HG02588 (cell line): Measurements from ENCODE around the gene GDA.

Experiments
- ATAC-seq: cut with Tn5 transposase; IDR thresholded peaks from one replicate; pipeline ENCODE4 v1.9.1; 2021; ENCODE audit warnings: mild to moderate bottlenecking, moderate library complexity; ENCODE audit not compliant: unreplicated experiment

Gene GDA

GRCh38 chr9:72149231-72149975 lies at the start of gene GDA:
GDA (plus strand) TSS chr9:72149440; CDS start chr9:72149560, 120 bp downstream.
- ATAC-seq = peak; percentile 47

GRCh38 chr9:72102520-72102919 lies 46.7 kb upstream of the GDA start:
- no peak for ATAC-seq

DNA sequence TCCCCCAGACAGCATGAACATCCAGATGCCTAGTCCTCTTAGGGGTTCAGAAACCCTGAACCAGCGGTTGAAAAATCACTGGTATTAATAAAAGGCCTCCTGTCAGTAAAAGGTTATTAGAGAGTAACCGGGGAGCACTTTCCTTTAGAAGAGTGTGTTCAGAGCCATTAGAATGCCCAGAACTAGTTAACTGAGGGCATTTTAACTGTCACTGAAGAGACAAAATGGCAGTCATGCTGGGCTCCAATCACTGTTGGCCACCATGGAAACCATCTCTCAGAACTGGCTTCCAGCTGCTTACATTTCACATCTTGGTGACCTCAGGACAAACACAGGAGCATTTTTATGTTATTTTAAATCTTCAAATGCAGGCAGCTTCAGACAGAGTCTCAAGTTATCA lies 36.2 kb upstream of the GDA start:
- ATAC-seq = no peak

DNA sequence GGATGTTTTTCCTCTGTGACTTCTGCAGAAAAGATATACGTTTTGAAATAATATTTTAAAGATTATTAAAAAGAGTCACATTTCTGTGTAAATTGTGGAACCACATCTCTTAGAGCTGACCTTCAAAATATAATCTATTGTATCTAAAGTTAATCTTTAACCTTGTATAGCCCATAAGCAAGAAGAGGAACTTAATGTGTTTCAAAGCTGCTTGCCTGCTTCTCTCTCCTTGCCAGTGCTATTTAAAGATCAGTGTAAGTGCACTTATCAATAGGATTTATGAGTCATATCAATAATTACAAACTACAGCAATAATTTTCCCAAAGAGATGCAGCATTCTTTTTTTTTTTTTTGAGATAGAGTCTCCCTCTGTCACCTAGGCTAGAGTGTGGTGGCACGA lies 29.4 kb upstream of the GDA start:
- no peak for ATAC-seq

- no peak for ATAC-seq
These were observed 24.3 kb upstream of the GDA start for GRCh38 chr9:72124947-72125346.

DNA sequence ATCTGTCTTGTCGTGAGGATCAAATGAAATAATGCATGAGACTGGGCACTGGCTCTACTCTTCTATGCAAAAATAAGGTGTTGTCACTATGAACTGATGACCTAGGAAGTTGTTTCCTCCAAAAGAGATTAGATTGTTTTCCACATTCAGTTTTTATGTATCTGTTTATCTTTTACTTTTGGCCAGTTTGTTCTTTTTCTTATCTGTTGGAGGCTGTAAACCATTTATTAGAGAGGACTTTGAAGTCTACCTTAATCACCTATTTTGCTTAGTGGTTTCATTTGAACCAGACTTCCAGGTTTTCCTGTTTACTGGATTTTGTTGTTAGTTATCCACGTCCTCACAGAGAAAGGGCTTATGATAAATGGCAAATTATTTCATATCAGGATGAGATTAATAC lies 21.5 kb upstream of the GDA start:
- no peak for ATAC-seq

- no peak for ATAC-seq
These were observed 20.7 kb upstream of the GDA start for GRCh38 chr9:72128526-72128925.

- no peak for ATAC-seq
These were observed 19.7 kb upstream of the GDA start for GRCh38 chr9:72129271-72130156.

- no peak for ATAC-seq
These were observed 18.9 kb upstream of the GDA start for GRCh38 chr9:72130321-72130720.

DNA sequence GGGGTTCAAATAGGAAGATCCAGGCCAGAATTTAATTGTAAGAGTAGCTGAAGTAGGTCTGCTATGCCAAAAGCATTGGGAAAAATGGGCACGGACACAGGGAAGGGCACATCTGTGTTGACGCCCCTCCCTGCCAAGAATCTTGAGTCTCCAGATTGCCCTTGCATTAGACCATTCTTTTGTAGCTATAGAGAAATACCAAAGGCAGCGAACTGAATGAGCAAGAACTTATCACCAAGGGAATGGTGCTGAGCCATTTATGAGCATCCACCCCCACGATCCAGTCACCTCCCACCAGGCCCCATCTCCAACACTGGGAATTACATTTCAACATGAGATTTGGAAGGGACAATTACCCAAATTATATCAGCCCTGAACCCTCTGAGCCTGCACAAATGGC lies 18.0 kb upstream of the GDA start:
- ATAC-seq = no peak

DNA sequence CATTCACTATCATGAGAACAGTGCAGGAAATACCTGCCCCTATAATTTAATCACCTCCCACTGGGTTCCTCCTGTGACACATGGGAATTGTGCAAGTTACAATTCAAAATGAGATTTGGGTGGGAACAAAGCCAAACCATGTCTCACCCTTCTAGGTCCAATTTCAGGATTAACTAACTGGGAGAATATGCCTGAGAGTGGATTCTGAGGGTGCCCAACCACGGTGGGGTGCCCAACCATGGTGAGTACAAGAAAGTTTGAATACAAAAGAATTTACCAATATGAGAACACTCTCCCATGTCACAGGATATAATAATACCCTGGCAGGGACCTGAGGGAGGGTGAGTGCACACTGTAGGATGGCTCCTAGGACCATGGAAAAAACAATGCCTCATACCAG lies 17.2 kb upstream of the GDA start:
- ATAC-seq = no peak

- ATAC-seq = no peak
These were observed 15.7 kb upstream of the GDA start for GRCh38 chr9:72133365-72134035.

- ATAC-seq = no peak
These were observed 14.4 kb upstream of the GDA start for GRCh38 chr9:72134801-72135200.

GRCh38 chr9:72137697-72138365 lies 11.4 kb upstream of the GDA start:
- no peak for ATAC-seq

GRCh38 chr9:72139226-72139625 lies 10.0 kb upstream of the GDA start:
- ATAC-seq = no peak

DNA sequence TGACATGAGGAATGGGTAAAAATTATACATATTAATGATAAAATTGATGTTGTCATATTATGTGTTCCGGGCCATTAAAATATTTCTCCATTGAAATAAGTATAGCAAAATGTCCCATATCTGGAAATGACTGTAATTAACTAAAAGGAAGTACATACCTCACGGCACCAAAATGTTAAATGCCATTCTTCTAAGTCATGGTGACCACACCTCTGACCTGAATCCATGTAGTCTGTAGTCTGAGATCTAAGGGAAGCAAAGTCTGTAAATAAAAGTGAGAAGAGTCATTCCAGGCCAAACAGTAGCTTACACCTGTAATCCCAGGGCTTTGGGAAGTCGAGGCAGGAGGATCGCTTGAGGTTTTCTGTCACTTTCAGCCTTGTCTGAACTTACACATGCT lies 8.7 kb upstream of the GDA start:
- no peak for ATAC-seq

- no peak for ATAC-seq
These were observed 7.8 kb upstream of the GDA start for GRCh38 chr9:72141484-72141883.

GRCh38 chr9:72144756-72145492 lies 4.3 kb upstream of the GDA start:
- ATAC-seq = no peak

GRCh38 chr9:72145733-72146505 lies 3.3 kb upstream of the GDA start:
- no peak for ATAC-seq

DNA sequence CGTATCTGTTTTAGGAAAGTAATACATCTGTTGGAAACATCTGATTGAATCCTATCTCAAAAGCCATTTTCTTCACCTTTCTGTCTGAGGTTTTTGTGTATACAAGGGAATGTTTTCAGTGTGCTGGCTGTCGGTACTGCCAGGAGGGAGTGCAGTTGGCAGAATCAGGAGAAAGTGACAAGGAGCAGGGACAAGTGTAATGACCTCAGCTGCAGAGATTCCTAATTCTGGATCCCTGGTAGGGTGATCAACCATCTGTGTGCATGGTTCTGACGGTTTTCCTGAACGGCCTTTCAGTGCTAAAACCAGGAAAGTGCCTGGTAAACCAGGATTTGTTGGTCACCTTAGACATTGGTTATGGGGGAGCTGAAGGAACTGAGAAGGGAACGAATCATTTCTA lies 1.6 kb upstream of the GDA start:
- ATAC-seq = no peak
